Measurements from ENCODE around the gene GPANK1.
A peak's percentile ranks its signal among the peaks of the same experiment; 100 is the strongest.

GPANK1 gene

GRCh38 chr6:31642798-31643570 lies 21.8 kb downstream of the GPANK1 start:
- DNase-seq (ENCODE audit: low read depth in 4 of 4, low spot score in 1 of 4): no peak

GRCh38 chr6:31641370-31641769 lies 23.4 kb downstream of the GPANK1 start:
- no peak for DNase-seq (ENCODE audit: low read depth in 4 of 4, low spot score in 1 of 4)

- no peak for DNase-seq (ENCODE audit: low read depth in 4 of 4, low spot score in 1 of 4)
Measured at GRCh38 chr6:31640612-31641011, 24.2 kb downstream of the GPANK1 start.

- DNase-seq (ENCODE audit: low read depth in 4 of 4, low spot score in 1 of 4): peak in 1 of 4 experiments; percentile 27
Measured at GRCh38 chr6:31639449-31639861, 25.3 kb downstream of the GPANK1 start.

GRCh38 chr6:31639043-31639442 lies 25.8 kb downstream of the GPANK1 start:
- DNase-seq (ENCODE audit: low read depth in 4 of 4, low spot score in 1 of 4): no peak

- no peak for DNase-seq (ENCODE audit: low read depth in 4 of 4, low spot score in 1 of 4)
Measured at GRCh38 chr6:31636698-31637596, 27.9 kb downstream of the GPANK1 start.

GRCh38 chr6:31634969-31635575 lies 29.7 kb downstream of the GPANK1 start:
- no peak for DNase-seq (ENCODE audit: low read depth in 4 of 4, low spot score in 1 of 4)

GRCh38 chr6:31634131-31634530 lies 30.7 kb downstream of the GPANK1 start:
- DNase-seq (ENCODE audit: low read depth in 4 of 4, low spot score in 1 of 4): no peak

GRCh38 chr6:31633447-31633846 lies 31.4 kb downstream of the GPANK1 start:
- DNase-seq (ENCODE audit: low read depth in 4 of 4, low spot score in 1 of 4): no peak

- DNase-seq (ENCODE audit: low read depth in 4 of 4, low spot score in 1 of 4): no peak
Measured at GRCh38 chr6:31632279-31632946, 32.4 kb downstream of the GPANK1 start.

- no peak for DNase-seq (ENCODE audit: low read depth in 4 of 4, low spot score in 1 of 4)
Measured at GRCh38 chr6:31631681-31632278, 33.0 kb downstream of the GPANK1 start.

GRCh38 chr6:31631209-31631608 lies 33.6 kb downstream of the GPANK1 start:
- DNase-seq (ENCODE audit: low read depth in 4 of 4, low spot score in 1 of 4): no peak

- DNase-seq (ENCODE audit: low read depth in 4 of 4, low spot score in 1 of 4): no peak
Measured at GRCh38 chr6:31630177-31630934, 34.4 kb downstream of the GPANK1 start.

- no peak for DNase-seq (ENCODE audit: low read depth in 4 of 4, low spot score in 1 of 4)
Measured at GRCh38 chr6:31629014-31629413, 35.8 kb downstream of the GPANK1 start.

- DNase-seq (ENCODE audit: low read depth in 4 of 4, low spot score in 1 of 4): no peak
Measured at GRCh38 chr6:31627690-31628287, 37.0 kb downstream of the GPANK1 start.

GRCh38 chr6:31626952-31627351 lies 37.8 kb downstream of the GPANK1 start:
- DNase-seq (ENCODE audit: low read depth in 4 of 4, low spot score in 1 of 4): no peak

GRCh38 chr6:31624070-31624469 lies 40.7 kb downstream of the GPANK1 start:
- DNase-seq (ENCODE audit: low read depth in 4 of 4, low spot score in 1 of 4): no peak

GRCh38 chr6:31622684-31623091 lies 42.1 kb downstream of the GPANK1 start:
- DNase-seq (ENCODE audit: low read depth in 4 of 4, low spot score in 1 of 4): no peak

- no peak for DNase-seq (ENCODE audit: low read depth in 4 of 4, low spot score in 1 of 4)
Measured at GRCh38 chr6:31621991-31622390, 42.8 kb downstream of the GPANK1 start.

All from stimulated activated CD4-positive, alpha-beta T cell treated with anti-CD3 and anti-CD28 coated beads, Interleukin-1b, Interleukin-23, amount 100 ng/mL, for 24 hours (primary cell).